H54 (cell line): Measurements from ENCODE around the gene TUBG2.
"Not testable (repeated sequence)": the region's sequence is repeated elsewhere in the genome, so short reads cannot be mapped to it uniquely, and the experiment has no call there.

Experiments
- DNase-seq: peaks from one replicate; pipeline ENCODE4 v3.0.0; 2011; ENCODE audit warnings: low spot score, mixed read lengths; ENCODE audit not compliant: insufficient read length
- FAIRE-seq: peaks from 3 replicates; lab custom pipeline; 2011; peaks lifted over from hg19 to GRCh38; lab: Jason Lieb, UNC
- POLR2A ChIP-seq: IDR thresholded peaks from 2 replicates; pipeline ENCODE4 v1.6.1; 2011; ENCODE audit warnings: low read depth, mild to moderate bottlenecking, low read length

TUBG2 gene

DNA sequence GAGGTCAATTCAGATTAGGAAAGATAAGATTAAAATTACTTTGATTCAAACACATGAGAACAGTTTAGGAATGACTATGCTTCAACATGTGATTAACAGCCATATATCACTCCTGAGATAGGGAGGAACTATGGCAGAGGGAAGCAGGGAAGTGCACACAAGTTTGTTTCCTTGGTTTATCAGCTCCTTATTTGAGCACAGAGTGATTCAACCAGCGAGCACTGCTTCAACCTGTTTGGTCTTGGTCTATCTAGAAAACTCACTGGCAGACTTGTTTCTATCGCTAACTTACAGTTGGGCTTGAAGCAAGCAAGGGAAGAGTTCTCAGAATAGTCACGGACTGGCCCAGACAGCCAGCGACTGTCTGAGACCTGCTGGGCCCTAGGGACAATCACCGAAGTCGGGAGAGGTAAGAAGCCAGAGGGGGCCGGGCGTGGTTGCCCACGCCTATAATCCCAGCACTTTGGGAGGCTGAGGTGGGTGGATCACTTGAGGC, 26.1 kb upstream of the TUBG2 start:
- FAIRE-seq (no peak), DNase-seq (no peak)
- no peak for TF ChIP-seq POLR2A

DNA sequence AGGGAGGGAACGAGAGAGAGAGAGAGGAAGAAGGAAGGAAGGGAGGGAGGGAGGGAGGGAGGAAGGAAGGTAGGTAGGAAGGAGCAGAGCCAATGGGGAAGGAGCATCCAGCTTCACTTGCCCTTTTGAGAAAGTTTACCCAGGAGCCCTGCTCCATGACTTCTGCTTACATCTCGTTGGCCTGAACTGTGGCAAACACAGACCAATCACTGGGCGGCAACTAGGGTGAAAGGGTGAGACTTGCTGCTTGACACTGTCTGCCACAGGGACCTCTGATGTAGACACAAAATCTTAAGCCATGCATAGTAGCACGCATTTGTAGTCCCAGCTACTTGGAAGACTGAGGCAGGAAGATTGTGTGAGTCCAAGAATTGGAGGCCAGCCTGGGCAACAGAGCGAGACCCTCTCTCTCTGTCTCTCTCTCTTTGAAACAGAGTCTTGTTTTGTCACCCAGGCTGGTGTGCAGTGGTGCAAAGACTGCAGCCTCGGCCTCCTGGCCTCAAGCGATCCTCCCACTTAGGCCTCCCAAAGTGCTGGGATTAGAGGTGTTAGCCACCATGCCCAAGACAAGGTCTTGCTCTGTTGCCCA, 19.5 kb upstream of the TUBG2 start:
- FAIRE-seq = no peak
- no peak for DNase-seq
- TF ChIP-seq POLR2A = no peak

DNA sequence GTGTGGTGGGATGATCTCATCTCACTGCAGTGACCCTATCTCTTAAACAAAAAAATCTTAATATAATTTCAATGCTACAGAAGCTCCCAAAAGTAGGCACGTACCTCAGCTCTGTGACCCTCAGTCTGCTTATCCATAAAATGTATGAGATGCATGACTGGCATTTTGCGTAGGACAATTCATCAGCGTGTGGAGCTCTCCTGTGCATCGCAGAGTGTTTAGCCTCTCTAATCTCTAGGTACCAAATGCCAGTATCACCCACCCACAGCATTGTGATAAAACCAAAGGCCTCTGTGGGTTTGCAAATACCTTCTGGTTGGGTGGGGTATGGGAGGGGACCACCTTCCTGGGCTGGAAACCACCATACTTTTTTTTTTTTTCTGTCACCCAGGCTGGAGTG, 19.0 kb upstream of the TUBG2 start:
- TF ChIP-seq POLR2A = no peak
- no peak for FAIRE-seq

DNA sequence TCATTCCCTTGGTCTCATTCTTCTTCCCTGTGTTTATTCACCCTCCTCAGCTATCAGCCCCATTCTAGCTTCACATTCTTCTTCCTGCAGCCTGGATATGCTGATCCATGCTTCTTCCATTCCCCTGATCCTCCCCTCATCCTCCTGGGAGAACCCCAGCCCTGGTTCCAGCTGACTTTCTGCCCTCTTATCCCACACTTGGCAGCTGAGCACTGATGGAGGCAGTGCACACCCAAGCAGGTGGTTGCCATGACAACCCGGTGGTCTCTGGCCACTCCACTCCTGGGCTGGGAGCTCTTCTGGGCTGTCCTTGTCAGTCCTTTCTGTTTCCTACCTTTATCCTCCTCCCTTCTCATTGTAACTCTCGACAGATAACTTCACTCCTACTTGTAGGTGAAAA, 16.7 kb upstream of the TUBG2 start:
- FAIRE-seq (no peak), DNase-seq (no peak)
- no peak for TF ChIP-seq POLR2A

More for the DNA sequence above, 19.0 kb upstream of the TUBG2 start:
- DNase-seq = no peak

DNA sequence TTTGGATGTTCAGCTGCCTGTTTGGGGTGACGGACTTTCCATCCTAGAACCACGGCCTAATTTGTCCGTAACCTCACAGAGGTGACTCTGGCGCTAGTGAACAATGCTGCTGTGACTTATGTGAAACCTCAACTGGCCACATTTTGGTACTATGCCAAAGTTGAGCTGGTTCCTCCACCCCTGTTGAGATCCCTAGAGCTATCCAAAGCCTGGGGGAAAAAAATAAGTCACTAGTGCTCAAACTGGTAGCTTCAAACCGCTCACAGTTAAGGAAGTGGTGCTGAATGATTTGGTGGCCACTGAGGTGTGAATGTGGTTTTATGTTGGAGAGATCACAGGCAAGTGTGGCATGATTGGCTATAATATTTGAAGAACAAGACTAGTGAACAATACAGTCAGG, 11.3 kb upstream of the TUBG2 start:
- FAIRE-seq (no peak), DNase-seq (no peak)
- TF ChIP-seq POLR2A = no peak

DNA sequence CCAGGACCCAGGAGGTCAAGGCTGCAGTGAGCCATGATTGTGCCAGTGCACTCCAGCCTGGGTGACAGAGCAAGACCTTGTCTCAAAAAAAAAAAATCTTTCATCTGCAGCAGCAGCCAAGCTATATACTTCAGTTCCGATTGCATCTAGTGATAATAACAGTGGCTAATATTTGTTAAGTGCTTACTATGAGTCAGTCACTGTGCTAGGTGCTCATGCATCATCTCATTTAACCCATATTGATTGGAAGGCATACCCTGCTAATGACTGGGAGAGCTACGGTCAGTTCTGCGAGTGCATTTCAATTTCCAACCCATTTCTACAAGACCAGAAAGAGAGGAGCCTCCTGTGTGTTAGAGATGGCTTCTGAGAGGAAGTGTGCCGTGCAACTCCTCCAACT, 7.7 kb upstream of the TUBG2 start:
- FAIRE-seq (no peak), DNase-seq (no peak)
- TF ChIP-seq POLR2A = no peak

DNA sequence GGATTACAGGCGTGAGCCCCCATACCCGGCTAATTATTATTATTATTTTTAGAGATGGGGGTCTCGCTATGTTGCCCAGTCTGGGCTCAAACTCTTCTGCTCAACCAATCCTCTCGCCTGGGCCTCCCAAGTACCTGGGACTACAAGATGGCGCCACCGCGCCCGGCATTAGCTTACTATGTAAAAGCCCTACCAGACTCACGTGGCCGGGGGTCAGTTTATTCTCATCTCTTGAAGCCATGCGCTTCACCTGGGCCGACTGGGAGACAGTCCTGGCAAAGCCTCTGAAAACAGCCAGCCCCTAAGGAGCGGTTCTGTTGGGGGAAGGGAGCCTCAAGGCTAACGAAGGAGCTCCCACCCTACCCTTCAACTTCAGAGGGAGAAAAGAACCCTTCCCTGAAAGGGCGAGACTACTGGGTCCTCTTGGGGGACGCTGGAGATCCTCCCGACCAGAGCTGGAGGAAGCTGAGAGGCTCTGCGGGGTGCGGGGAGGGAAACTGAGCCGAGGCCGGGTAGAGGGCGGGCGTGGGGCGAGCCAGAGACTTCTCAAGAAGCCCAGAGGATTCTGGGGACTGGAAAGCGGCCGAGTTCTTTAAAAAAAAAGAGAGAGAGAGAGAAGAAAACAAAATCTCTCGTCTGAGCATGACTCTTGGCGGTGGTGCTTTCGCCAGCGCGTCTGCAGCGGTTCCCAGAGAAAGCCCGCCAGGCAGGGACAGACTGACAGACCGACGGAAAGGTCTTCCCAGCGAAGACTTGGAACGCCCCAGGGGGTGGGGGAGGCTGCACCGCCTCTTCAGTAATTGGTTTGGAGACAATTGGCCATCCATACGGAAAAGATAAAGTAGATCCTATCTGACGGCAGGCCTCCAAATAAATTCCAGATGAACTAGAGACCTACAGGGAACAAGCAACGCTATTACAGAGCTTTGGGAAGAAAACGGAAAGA, 5.6 kb upstream of the TUBG2 start:
- DNase-seq = no peak
- no peak for FAIRE-seq
- TF ChIP-seq POLR2A = no peak

DNA sequence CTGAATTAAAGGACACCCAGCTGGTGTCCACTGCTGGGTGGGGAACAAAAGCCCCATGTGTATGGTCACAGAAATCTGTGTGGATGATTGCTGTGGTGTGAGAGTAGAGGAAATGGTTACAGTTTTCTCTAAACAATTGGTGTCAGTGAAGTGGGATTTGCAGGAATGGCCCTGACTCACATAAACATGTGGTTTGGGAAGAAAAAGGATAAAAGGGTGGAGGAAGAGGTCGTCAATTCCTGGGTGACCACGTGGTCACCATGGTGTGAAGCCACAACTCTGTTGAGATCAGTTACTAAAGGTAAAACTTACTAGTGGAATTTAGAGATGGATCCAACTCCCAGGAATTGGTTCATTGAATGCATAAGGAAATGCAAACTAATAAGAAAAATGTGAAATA, 3.6 kb upstream of the TUBG2 start:
- no peak for TF ChIP-seq POLR2A
- FAIRE-seq (no peak), DNase-seq (no peak)

DNA sequence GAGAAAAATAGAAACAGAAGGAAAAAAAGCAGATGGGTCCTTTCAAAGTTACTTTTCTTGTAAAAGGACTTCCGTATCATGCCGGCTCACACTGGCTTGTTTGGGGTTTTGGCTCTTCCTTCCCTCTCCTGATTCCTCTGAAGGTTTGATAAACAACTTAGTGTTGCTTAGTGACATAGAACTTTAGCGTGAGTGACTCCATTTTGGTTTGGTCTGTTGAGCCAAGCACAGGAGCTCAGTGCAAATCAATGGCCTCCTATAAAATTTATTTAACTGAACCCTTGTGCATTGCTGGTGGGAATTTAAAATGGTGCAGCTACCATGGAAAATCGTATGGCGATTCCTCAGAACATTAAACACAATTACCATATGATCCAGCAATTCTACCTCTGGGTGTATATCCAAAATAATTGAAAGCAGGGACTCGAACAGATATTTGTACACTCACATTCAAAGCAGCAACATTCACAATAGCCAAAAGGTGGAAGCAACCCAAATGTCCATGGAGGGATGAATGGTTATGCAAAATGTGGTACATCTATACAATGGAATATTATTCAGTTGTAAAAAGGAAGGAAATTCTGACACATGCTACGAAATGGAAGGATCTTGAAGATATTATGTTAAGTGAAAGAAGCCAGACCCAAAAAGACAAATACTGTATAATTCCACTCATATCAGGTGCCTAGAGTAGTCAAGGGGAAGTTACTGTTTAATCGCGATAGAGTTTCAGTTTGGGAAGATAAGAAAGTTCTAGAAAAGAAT, 1.1 kb upstream of the TUBG2 start:
- TF ChIP-seq POLR2A = no peak
- no peak for FAIRE-seq
- DNase-seq = no peak

DNA sequence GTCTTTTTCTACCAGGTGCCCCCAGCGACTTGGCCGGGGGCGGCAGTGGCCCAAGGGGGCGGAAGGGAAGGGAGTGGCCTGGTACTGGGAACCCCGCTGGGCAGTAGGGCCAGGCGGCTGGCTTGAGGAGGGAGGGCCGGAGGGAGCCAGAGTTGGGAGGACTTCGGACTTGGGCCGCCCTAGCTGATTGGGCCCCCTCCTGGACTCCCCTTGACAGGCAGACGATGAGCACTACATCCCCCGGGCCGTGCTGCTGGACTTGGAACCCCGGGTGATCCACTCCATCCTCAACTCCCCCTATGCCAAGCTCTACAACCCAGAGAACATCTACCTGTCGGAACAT, 819 bp downstream of the TUBG2 start:
- DNase-seq, FAIRE-seq: not testable (repeated sequence)

DNA sequence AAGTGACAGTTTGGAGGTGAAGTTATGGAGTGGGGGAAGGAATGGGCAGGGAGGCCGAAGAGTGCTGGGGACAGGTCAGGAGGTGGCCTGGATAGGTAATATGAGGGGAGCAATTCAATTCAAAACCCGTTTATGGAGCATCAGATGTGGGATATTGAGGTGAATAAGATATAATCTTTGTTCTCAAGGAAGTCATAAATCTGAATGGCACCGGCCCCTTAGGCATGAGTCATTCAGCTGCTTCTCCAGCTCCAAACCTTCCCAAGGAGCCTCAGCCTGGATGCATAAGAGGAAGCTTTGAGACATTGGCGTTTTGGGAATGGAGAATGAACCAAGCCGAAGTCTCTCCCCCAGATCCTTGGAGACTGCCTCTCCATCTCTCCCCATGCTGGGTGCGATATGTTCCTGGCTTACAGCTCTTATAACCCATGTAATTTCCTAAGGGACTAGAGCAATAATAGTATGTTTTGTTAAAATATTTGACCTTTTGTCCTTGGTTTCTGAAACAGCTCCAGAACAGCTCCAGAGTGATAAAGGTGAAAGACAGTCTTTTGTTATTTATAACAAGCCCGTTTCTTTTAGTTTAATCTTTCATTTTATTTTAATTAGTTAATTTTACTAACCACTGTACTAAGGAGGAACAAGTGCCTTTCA, 1.7 kb downstream of the TUBG2 start:
- DNase-seq = peak; percentile 79
- no peak for FAIRE-seq
- TF ChIP-seq POLR2A = no peak

DNA sequence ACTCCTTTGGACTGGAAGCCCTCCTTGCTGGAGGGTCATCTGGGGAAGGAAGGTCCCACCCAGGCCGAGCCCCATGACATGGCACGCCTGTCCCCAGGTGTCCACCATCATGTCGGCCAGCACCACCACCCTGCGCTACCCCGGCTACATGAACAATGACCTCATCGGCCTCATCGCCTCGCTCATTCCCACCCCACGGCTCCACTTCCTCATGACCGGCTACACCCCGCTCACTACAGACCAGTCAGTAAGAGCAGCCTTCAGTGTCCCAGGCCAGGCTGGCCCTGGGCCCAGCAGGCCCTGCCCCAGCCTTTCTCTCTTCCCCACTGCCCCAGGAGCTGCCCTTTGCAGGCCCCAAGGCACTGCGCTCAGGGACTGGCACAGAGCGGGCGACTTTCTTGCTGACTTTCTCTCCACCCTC, 6.5 kb downstream of the TUBG2 start:
- TF ChIP-seq POLR2A = no peak
- no peak for DNase-seq
- FAIRE-seq = no peak

DNA sequence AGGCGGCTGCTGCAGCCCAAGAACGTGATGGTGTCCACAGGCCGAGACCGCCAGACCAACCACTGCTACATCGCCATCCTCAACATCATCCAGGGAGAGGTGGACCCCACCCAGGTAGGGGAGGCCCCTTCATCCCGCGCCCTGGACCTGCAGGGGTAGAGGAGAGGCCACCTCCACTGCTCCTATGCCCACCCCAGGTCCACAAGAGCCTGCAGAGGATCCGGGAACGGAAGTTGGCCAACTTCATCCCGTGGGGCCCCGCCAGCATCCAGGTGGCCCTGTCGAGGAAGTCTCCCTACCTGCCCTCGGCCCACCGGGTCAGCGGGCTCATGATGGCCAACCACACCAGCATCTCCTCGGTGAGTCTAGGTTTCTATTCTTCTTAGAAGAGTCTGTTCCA, 7.0 kb downstream of the TUBG2 start:
- FAIRE-seq, DNase-seq: not testable (repeated sequence)
